Ovary (tissue), 3 donors: ENCODE results near the gene CRHR1.

Experiments
- CTCF ChIP-seq, 3 donors: fragments of 450-650 bp in 2 of 3; fragments of 200-600 bp in 1 of 3; IDR thresholded peaks; one replicate each; pipeline versions ENCODE4 v1.5.1 to v1.8.0; 2016 to 2022; ENCODE audit warnings: antibody characterized with exemption in 3 of 3, mild to moderate bottlenecking in 1 of 3
- POLR2A ChIP-seq: fragments of 450-650 bp; IDR thresholded peaks from one replicate; pipeline ENCODE4 v1.6.1; 2017; ENCODE audit warnings: antibody characterized with exemption, mild to moderate bottlenecking, moderate library complexity
- donor health status: DM: no; HTN: no; CAD: no.

- TF ChIP-seq CTCF (IDR thresholded peaks at IDR 0.05) (no peak), POLR2A (no peak)
Measured at GRCh38 chr17:45749831-45750335, 34.2 kb upstream of the CRHR1 start.
